Rectal smooth muscle tissue (tissue), 1 donor: Measurements from ENCODE around the gene SCARF2.
"Not testable (repeated sequence)": the region's sequence is repeated elsewhere in the genome, so short reads cannot be mapped to it uniquely, and the experiment has no call there.

ENCODE experiments used
- H3K27ac ChIP-seq: one replicate; pipeline ENCODE4 v1.7.0; 2013; ENCODE audit warnings: low read depth, low read length, inconsistent platforms
- H3K27me3 ChIP-seq: one replicate; pipeline ENCODE4 v1.7.0; 2013; ENCODE audit warnings: low read length; ENCODE audit not compliant: control insufficient read depth, insufficient read depth
- H3K36me3 ChIP-seq: one replicate; pipeline ENCODE4 v1.7.0; 2013; ENCODE audit warnings: low read length; ENCODE audit not compliant: control insufficient read depth, insufficient read depth
- H3K4me1 ChIP-seq: one replicate; pipeline ENCODE4 v1.7.0; 2013; ENCODE audit warnings: low read length; ENCODE audit not compliant: control insufficient read depth, insufficient read depth
- H3K4me3 ChIP-seq: one replicate; pipeline ENCODE4 v1.7.0; 2013; ENCODE audit warnings: low read length
- H3K9ac ChIP-seq: one replicate; pipeline ENCODE4 v1.7.0; 2013; ENCODE audit warnings: low read length

SCARF2 gene

DNA sequence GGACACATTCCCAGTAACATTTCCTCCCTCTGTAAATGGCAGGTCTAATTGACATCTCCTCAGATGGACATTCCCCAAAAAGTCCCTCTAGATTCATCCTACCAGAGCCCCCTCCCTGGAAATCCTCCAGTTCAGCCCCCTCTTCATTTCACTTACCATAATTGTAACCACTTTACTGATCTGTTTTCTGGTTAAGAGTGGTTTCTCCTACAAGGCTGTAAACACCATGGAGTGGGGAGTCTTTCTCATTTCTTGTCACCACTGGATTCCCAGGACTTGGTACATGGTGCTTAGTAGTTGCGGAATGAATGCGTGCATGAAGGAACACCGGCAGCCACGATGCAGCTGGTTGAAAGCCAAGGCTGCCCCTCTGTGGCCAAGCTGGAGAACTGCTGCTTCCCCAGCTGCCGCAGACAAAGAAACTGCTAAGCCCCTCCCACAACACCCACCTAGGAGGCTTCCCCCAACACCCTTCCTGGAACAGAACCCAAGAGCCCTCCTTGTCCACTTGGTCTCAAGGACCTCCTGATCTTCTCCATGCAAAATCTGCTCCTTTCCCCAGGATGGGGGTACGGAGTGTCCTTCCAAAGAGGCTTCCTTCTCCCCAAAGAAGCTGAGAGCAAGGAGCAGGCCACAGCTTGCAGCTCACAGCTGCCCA lies 18.6 kb upstream of the SCARF2 start:
- Histone ChIP-seq H3K4me1 (no peaks in the 10 kb centered on the region), H3K27me3 (no peaks in the 10 kb centered on the region), H3K9ac (no peak overlapping the region), H3K27ac (no peak overlapping the region), H3K4me3 (no peak overlapping the region), H3K36me3 (peaks cover 5% of the 10 kb centered on the region)

DNA sequence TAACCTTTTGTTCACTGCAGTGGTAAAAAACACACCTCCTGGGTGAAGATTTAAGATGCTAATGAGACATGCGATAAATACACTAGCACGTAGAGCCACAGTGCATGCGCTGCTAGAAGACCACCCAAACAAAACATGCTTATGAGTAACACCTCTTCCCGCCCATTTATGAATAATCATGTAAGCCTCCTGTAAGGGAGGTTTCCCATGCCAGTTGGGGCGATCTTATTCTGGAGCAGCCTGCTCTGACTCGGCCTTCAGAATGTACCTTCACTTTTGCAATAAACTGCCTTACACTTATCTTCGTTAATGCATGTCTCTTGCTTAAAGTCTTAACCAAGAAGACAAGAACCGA lies 18.1 kb upstream of the SCARF2 start:
- Histone ChIP-seq H3K27me3 (no peaks in the 10 kb centered on the region), H3K4me1 (no peaks in the 10 kb centered on the region), H3K4me3 (no peak overlapping the region), H3K27ac (no peak overlapping the region), H3K36me3 (peaks cover 5% of the 10 kb centered on the region), H3K9ac (no peak overlapping the region)

DNA sequence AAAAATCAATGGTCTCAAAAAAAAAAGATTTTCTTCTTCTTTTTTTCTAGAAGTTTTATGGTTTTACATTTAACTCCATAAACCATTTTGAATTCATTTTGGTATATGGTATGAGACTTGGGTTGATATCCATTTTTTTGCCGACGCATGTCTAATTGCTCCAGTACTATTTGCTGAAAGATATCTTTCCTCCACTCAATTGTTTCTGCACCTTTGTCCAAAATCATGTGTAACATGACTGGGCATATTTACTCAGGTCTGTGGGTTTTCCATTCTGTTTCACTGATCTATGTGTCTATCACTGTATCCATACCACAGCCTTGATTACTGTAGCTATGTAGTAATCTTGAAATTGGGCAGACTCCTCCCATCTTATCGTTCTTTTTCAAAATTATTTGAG lies 15.6 kb upstream of the SCARF2 start:
- Histone ChIP-seq H3K36me3 (peaks cover 5% of the 10 kb centered on the region), H3K9ac (no peak overlapping the region), H3K27me3 (no peaks in the 10 kb centered on the region), H3K4me1 (no peaks in the 10 kb centered on the region), H3K4me3 (no peak overlapping the region), H3K27ac (no peak overlapping the region)

DNA sequence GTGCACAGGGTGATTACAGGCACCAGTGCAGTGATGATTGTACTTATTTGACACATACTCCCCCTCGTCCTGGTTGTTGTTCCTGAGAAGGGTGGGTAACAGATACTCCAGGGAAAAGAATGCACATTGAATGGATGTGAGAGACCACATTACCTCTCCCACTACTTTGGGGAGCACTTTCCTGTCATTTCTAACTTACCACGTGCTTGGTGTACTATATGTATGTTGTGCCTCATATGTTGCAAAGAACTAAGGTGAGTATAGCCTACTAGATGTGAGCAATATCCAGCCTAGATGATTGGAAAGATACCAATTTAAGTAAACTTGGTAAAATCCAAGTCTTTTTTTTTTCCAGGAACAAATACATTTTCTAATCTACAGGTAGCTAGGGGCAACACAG lies 14.3 kb upstream of the SCARF2 start:
- H3K4me3 ChIP-seq: no peak overlapping the region
- no peak overlapping the region for H3K27ac ChIP-seq
- no peaks in the 10 kb centered on the region for H3K4me1 ChIP-seq
- peaks cover 2% of the 10 kb centered on the region for H3K36me3 ChIP-seq
- no peak overlapping the region for H3K9ac ChIP-seq
- H3K27me3 ChIP-seq: no peaks in the 10 kb centered on the region

DNA sequence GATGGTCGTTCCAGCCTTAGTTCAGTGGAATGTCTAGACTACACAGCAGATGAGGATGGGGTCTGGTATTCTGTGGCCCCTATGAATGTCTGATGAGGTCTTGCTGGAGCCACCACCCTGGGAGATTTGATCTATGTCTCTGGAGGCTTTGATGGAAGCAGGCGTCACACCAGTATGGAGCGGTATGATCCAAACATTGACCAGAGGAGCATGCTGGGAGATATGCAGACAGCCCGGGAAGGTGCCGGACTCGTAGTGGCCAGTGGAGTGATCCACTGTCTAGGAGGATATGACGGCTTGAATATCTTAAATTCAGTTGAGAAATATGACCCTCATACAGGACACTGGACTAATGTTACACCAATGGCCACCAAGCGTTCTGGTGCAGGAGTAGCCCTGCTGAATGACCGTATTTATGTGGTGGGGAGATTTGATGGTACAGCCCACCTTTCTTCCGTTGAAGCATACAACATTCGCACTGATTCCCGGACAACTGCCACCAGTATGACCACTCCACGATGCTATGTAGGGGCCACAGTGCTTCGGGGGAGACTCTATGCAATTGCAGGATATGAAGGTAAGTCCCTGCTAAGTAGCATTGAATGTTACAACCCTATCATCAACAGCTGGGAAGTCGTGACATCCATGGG lies 13.6 kb upstream of the SCARF2 start:
- H3K27ac ChIP-seq, H3K9ac ChIP-seq, H3K27me3 ChIP-seq, H3K36me3 ChIP-seq, H3K4me1 ChIP-seq, H3K4me3 ChIP-seq: not testable (repeated sequence)

DNA sequence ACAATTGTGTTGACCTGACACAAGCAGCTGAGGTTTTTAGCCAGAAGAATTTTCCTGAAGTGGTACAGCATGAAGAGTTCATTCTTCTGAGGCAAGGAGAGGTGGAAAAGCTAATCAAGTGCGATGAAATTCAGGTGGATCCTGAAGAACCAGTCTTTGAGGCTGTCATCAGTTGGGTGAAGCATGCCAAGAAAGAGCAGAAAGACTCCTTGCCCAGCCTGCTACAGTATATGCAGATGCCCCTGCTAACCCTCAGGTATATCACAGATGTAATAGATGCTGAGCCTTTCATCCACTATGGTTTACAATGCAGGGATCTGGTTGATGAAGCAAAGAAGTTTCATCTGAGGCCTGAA lies 12.9 kb upstream of the SCARF2 start:
- H3K27ac ChIP-seq: no peak overlapping the region
- H3K4me1 ChIP-seq: no peaks in the 10 kb centered on the region
- peaks cover 2% of the 10 kb centered on the region for H3K36me3 ChIP-seq
- no peak overlapping the region for H3K4me3 ChIP-seq
- no peaks in the 10 kb centered on the region for H3K27me3 ChIP-seq
- no peak overlapping the region for H3K9ac ChIP-seq

DNA sequence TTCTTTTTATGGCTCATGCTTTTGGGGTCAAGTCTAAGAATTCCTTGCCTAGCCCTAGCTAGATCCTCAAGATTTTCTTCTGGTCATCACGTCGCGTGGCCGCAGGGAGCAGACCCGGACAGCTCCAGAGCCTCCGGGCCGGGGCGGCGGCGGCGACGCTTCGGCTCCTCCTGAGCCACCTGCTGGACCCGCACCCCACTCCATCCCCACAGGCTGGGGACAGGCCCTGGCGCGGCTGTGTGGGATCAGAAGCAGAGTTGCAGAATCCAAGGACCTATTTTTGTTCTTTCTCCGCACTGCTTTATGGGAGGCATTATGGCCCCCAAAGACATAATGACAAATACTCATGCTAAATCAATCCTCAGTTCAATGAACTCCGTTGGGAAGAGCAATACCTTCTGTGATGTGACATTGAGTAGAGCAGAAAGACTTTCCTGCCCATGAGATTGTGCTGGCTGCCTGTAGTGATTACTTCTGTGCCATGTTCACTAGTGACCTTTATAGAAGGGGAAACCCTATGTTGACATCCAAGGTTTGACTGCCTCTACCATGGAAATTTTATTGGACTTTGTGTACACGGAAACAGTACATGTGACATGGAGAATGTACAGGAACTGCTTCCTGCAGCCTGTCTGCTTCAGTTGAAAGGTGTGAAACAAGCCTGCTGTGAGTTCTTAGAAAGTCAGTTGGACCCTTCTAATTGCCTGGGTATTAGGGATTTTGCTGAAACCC lies 12.4 kb upstream of the SCARF2 start:
- Histone ChIP-seq H3K4me3 (no peak overlapping the region), H3K27ac (no peak overlapping the region), H3K9ac (no peak overlapping the region), H3K4me1 (no peaks in the 10 kb centered on the region), H3K36me3 (peaks cover 2% of the 10 kb centered on the region), H3K27me3 (no peaks in the 10 kb centered on the region)

DNA sequence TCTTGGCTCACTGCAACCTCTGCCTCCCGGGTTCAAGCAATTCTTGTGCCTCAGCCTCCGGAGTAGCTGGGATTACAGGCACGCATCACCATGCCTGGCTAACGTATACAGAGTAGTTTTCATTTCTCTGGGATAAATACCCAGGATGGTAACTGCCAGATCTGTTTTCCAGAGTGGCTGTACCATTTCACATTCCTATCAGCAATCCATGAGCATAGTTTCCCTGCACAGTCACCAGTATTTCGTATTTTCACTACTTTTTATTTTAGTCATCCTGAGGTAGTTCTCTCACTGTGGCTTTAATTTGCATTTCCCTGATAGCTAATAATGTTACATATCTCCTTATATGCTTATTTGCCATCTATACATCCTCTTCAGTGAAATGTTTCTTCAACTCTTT lies 11.0 kb upstream of the SCARF2 start:
- Histone ChIP-seq H3K4me3 (no peak overlapping the region), H3K9ac (no peak overlapping the region), H3K27ac (no peak overlapping the region), H3K27me3 (no peaks in the 10 kb centered on the region), H3K36me3 (peaks cover 2% of the 10 kb centered on the region), H3K4me1 (no peaks in the 10 kb centered on the region)

DNA sequence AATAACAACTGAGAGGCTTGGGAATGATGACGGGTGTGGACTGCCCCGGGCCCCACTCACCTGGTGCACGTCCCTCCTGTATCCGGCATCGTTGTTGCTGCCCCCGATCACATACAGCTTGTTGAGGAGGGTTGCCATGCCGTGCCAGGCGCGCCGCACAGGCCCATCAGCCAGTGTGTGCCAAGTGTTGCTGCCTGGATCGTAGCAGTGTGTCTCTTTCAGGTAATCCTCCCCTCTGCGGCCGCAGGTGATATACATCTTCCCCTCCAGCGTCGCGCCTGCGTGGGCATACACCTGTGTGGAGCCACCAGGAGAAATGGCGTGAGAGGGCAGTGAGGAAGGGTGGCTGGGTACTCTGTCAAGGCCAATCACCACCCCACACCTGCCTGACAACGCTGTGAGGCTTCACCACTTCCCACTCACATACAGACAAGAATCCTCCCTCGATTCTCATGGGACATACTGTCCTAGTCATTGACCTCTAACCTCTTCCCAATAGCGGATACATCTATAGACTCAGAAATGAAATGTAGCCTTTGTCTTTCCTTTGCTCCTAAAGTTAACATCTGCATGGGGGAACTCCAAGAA lies 8.9 kb upstream of the SCARF2 start:
- Histone ChIP-seq H3K4me3 (no peak overlapping the region), H3K27ac (no peak overlapping the region), H3K36me3 (peaks cover 6% of the 10 kb centered on the region), H3K4me1 (no peaks in the 10 kb centered on the region), H3K9ac (no peak overlapping the region), H3K27me3 (no peaks in the 10 kb centered on the region)

DNA sequence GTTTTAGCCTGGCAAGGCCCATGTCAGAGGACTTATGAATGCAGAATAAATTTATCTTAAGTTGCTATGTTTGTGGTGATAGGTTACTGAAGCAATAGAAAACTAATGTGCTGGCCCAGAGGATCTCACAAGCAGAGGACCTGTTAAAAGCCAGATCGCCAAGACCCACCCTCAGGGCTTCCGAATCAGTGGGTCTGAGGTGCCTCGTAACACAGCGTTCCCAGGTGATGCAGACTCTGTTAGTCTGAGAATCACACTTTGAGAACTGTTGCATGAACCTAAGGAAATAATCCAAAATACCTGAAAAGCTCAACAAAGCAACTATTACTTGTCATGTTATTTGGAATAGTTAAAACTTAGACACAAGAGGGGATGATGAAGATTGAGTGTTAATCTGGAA lies 6.7 kb upstream of the SCARF2 start:
- Histone ChIP-seq H3K4me3 (no peak overlapping the region), H3K4me1 (no peaks in the 10 kb centered on the region), H3K9ac (no peak overlapping the region), H3K27ac (no peak overlapping the region), H3K27me3 (no peaks in the 10 kb centered on the region), H3K36me3 (peaks cover 6% of the 10 kb centered on the region)

DNA sequence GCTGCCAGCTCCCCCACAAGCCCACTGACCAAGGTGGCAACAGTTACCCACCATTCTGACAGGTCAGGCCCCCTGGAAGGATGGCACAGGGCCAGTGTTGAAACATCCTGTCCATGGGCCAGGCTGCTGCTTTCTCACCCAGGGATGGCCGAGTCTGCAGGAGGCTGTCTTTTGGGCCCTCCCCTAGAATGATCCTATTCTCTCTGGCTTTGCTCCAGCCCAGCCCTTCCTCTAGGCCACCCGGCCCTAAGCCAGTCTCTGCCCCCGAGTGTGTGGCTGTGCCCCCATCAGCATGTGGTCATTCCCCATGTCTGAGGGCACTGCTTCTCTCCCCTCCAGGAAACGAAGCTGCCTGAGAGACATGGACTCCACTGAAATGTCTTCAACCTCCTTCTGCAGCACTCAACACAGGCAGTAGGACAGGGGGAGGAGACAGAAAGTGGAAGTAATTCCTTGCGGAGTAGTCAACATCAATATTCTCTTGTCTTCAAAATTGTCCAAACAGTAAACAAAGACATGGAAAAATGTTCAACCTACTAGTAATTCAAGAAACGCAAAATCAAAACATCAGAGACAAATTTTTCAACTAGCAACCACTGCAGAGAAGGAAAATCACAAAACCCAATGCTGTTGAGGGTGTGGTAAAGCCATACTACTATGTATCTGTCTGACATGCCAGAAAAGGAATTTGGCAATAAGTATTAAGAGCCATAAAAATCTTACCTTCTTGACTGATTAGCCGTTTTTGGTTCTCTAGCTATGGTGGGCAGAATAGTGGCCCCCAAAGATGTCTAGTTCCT lies 5.1 kb upstream of the SCARF2 start:
- Histone ChIP-seq H3K27me3 (no peaks in the 10 kb centered on the region), H3K4me3 (no peak overlapping the region), H3K36me3 (peaks cover 6% of the 10 kb centered on the region), H3K4me1 (no peaks in the 10 kb centered on the region), H3K9ac (no peak overlapping the region), H3K27ac (no peak overlapping the region)
